HEK293 (cell line): ENCODE results near the gene ADAMTS13.

Experiments used
- CTCF ChIA-PET: fragments of 350-600 bp; formaldehyde crosslinking; extraction: SDS; loops from one replicate; lab custom pipeline; 2021; ENCODE audit warnings: antibody characterized with exemption; lab: Yijun Ruan, JAX
- POLR2A ChIA-PET: fragments of 300-600 bp; formaldehyde crosslinking; extraction: SDS; loops from one replicate; lab custom pipeline; 2020; ENCODE audit warnings: antibody characterized with exemption, inconsistent platforms; lab: Yijun Ruan, JAX
- H3K27ac ChIP-seq: fragments of 200-500 bp; sonication (Bioruptor generic); 2 replicates; pipeline ENCODE4 v1.5.1; 2014; ENCODE audit warnings: low read depth, low read length, control low read depth, inconsistent platforms; ENCODE audit errors: extremely low read depth
- H3K36me3 ChIP-seq, 2 experiments: fragments of 200-500 bp in 1 of 2; sonication (Bioruptor generic) in 1 of 2; 1 replicate in 1 of 2; 2 replicates in 1 of 2; pipeline ENCODE4 v1.5.1; 2014 to 2017; ENCODE audit warnings: inconsistent platforms in 2 of 2, low read length in 2 of 2; ENCODE audit not compliant: control insufficient read depth in 2 of 2, insufficient read depth in 1 of 2
- H3K4me1 ChIP-seq: fragments of 200-500 bp; sonication (Bioruptor generic); 2 replicates; pipeline ENCODE4 v1.5.1; 2014; ENCODE audit warnings: mild to moderate bottlenecking, low read length, inconsistent platforms; ENCODE audit not compliant: control insufficient read depth, insufficient read depth
- H3K4me3 ChIP-seq: 2 replicates; pipeline ENCODE4 v1.5.1; 2011; ENCODE audit warnings: low read depth, mild to moderate bottlenecking, control low read depth, low read length, moderate library complexity
- H3K9me3 ChIP-seq: fragments of 200-500 bp; sonication (Bioruptor generic); 2 replicates; pipeline ENCODE4 v1.5.1; 2014; ENCODE audit warnings: low read depth, low read length, inconsistent platforms; ENCODE audit not compliant: control insufficient read depth, insufficient read depth
- EGR2 ChIP-seq: fragments of 450-650 bp; formaldehyde crosslinking; IDR thresholded peaks from 2 replicates; pipeline ENCODE4 v1.5.1; 2016; ENCODE audit warnings: low read depth, missing biosample characterization, missing genetic modification characterization
- FEZF1 ChIP-seq: fragments of 450-650 bp; formaldehyde crosslinking; IDR thresholded peaks from 2 replicates; pipeline ENCODE4 v1.5.1; 2016; ENCODE audit warnings: missing biosample characterization, missing genetic modification characterization
- GLI2 ChIP-seq: fragments of 450-650 bp; formaldehyde crosslinking; IDR thresholded peaks from 2 replicates; pipeline ENCODE4; 2017; ENCODE audit warnings: missing biosample characterization, missing genetic modification characterization, low read depth, borderline replicate concordance
- HIC1 ChIP-seq: fragments of 450-650 bp; formaldehyde crosslinking; IDR thresholded peaks from 2 replicates; pipeline ENCODE4 v1.5.1; 2016; ENCODE audit warnings: missing biosample characterization, missing genetic modification characterization
- KLF17 ChIP-seq: fragments of 450-650 bp; formaldehyde crosslinking; IDR thresholded peaks from 2 replicates; pipeline ENCODE4 v1.5.1; 2016; ENCODE audit warnings: missing biosample characterization, missing genetic modification characterization
- KLF9 ChIP-seq: fragments of 450-650 bp; formaldehyde crosslinking; IDR thresholded peaks from 2 replicates; pipeline ENCODE4 v1.5.1; 2016; ENCODE audit warnings: missing biosample characterization, missing genetic modification characterization, low read depth
- OVOL3 ChIP-seq: fragments of 450-650 bp; formaldehyde crosslinking; IDR thresholded peaks from 2 replicates; pipeline ENCODE4 v1.5.1; 2016; ENCODE audit warnings: missing biosample characterization, missing genetic modification characterization
- SCRT2 ChIP-seq: fragments of 450-650 bp; formaldehyde crosslinking; IDR thresholded peaks from 2 replicates; pipeline ENCODE4 v1.5.1; 2016; ENCODE audit warnings: missing biosample characterization, missing genetic modification characterization
- SP3 ChIP-seq: fragments of 450-650 bp; formaldehyde crosslinking; IDR thresholded peaks from 2 replicates; pipeline ENCODE4 v1.5.1; 2016; ENCODE audit warnings: missing biosample characterization, missing genetic modification characterization
- WT1 ChIP-seq: fragments of 450-650 bp; formaldehyde crosslinking; IDR thresholded peaks from 2 replicates; pipeline ENCODE4 v1.5.1; 2016; ENCODE audit warnings: missing biosample characterization, missing genetic modification characterization
- ZBTB11 ChIP-seq: fragments of 450-650 bp; formaldehyde crosslinking; conservative IDR thresholded peaks from 2 replicates; pipeline ENCODE4 v1.5.1; 2016; ENCODE audit warnings: low read depth, missing biosample characterization, missing genetic modification characterization
- ZBTB17 ChIP-seq: fragments of 450-650 bp; formaldehyde crosslinking; IDR thresholded peaks from 2 replicates; pipeline ENCODE4 v1.5.1; 2016; ENCODE audit warnings: missing biosample characterization, missing genetic modification characterization
- ZBTB20 ChIP-seq: fragments of 450-650 bp; formaldehyde crosslinking; IDR thresholded peaks from 2 replicates; pipeline ENCODE4 v1.5.1; 2016; ENCODE audit warnings: missing biosample characterization, missing genetic modification characterization
- ZFHX2 ChIP-seq: fragments of 450-650 bp; formaldehyde crosslinking; conservative IDR thresholded peaks from 2 replicates; pipeline ENCODE4 v1.5.1; 2016; ENCODE audit warnings: missing biosample characterization, missing genetic modification characterization
- ZNF157 ChIP-seq: fragments of 450-650 bp; formaldehyde crosslinking; IDR thresholded peaks from 2 replicates; pipeline ENCODE4 v1.5.1; 2016; ENCODE audit warnings: missing biosample characterization, missing genetic modification characterization
- ZNF169 ChIP-seq: fragments of 450-650 bp; formaldehyde crosslinking; IDR thresholded peaks from 2 replicates; pipeline ENCODE4 v1.5.1; 2016; ENCODE audit warnings: missing biosample characterization, missing genetic modification characterization
- ZNF239 ChIP-seq: fragments of 450-650 bp; formaldehyde crosslinking; IDR thresholded peaks from 2 replicates; pipeline ENCODE4 v1.5.1; 2016; ENCODE audit warnings: missing biosample characterization, missing genetic modification characterization
- ZNF292 ChIP-seq: fragments of 450-650 bp; formaldehyde crosslinking; IDR thresholded peaks from 2 replicates; pipeline ENCODE4 v1.5.1; 2016; ENCODE audit warnings: low read depth, missing biosample characterization, missing genetic modification characterization, borderline replicate concordance
- ZNF341 ChIP-seq: fragments of 450-650 bp; formaldehyde crosslinking; IDR thresholded peaks from 2 replicates; pipeline ENCODE4; 2016; ENCODE audit warnings: low read depth, missing biosample characterization, missing genetic modification characterization
- ZNF350 ChIP-seq: fragments of 450-650 bp; formaldehyde crosslinking; IDR thresholded peaks from 2 replicates; pipeline ENCODE4 v1.5.0; 2017; ENCODE audit warnings: missing biosample characterization, mild to moderate bottlenecking, missing genetic modification characterization
- ZNF394 ChIP-seq: fragments of 450-650 bp; formaldehyde crosslinking; IDR thresholded peaks from 2 replicates; pipeline ENCODE4 v1.5.1; 2016; ENCODE audit warnings: missing biosample characterization, missing genetic modification characterization, mild to moderate bottlenecking, moderate library complexity, borderline replicate concordance
- ZNF423 ChIP-seq: fragments of 450-650 bp; formaldehyde crosslinking; IDR thresholded peaks from 2 replicates; pipeline ENCODE4 v1.5.1; 2016; ENCODE audit warnings: missing biosample characterization, missing genetic modification characterization
- ZNF529 ChIP-seq: fragments of 450-650 bp; formaldehyde crosslinking; IDR thresholded peaks from 2 replicates; pipeline ENCODE4 v1.5.1; 2017; ENCODE audit warnings: missing genetic modification characterization, missing biosample characterization; ENCODE audit not compliant: insufficient replicate concordance
- ZNF610 ChIP-seq: fragments of 450-650 bp; formaldehyde crosslinking; IDR thresholded peaks from 2 replicates; pipeline ENCODE4 v1.5.1; 2016; ENCODE audit warnings: missing biosample characterization, missing genetic modification characterization, borderline replicate concordance
- ZNF639 ChIP-seq: fragments of 450-650 bp; formaldehyde crosslinking; IDR thresholded peaks from 2 replicates; pipeline ENCODE4 v1.5.1; 2016; ENCODE audit warnings: missing biosample characterization, missing genetic modification characterization
- ZNF776 ChIP-seq: fragments of 450-650 bp; formaldehyde crosslinking; IDR thresholded peaks from 2 replicates; pipeline ENCODE4 v1.5.0; 2017; ENCODE audit warnings: missing biosample characterization, missing genetic modification characterization, borderline replicate concordance
- ZSCAN30 ChIP-seq: fragments of 450-650 bp; IDR thresholded peaks from 2 replicates; pipeline ENCODE4 v1.5.1; 2018; ENCODE audit warnings: missing biosample characterization, mild to moderate bottlenecking, missing genetic modification characterization, moderate library complexity
- TF ChIP-seq, protein P1 (sequence below): fragments of 450-650 bp; formaldehyde crosslinking; IDR thresholded peaks from 2 replicates; pipeline ENCODE4 v1.5.1; 2017; ENCODE audit warnings: missing biosample characterization, missing genetic modification characterization

The ADAMTS13 gene

DNA sequence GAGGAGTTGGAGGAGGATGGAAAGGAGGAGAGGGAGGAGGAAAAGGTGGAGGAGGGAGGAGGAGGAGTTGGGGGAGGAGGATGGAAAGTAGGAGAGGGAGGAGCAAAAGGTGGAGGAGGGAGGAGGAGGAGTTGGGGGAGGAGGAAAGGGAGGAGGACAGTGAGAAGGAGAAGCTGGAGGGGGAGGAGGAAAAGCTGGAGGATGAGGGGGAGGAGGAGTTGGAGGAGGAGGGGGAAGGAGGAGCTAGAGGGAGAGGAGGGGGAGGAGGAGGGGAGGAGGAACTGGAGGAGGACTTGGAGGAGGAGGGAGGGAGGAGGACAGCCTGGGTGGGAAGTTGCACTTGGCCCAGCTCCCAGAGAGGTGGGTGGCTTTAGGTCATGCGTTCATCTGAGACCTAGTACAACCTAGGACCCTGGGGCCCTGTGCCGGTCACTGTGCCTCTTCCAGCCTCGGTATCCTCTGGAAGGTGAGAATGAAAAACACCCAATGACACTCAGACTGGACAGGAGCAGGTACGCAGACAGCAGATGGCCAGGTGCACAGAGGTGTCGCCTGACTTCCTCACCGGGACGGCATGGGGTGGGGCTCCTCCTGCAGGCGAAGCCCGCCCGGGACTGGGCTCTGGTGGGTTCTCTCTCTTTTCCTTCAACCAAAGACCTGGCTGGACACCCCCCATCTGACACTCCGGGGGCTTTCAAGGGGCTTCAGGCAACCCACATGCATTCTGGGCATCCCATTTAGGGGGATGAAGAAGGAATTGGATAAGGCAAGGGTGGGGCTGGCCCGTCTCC lies 68.9 kb downstream of the ADAMTS13 start:
- POLR2A ChIA-PET, result interaction anchor here (0.6 to 1.5 kb wide), 2 partner anchors 12 to 67 kb away, joined by 3 to 4 read pairs; partner anchors contain the start of gene SLC2A6
- H3K4me3 ChIP-seq, result no peak overlapping the region
- H3K36me3 ChIP-seq, result no peaks in the 10 kb centered on the region
- no peak overlapping the region for H3K27ac ChIP-seq
- H3K9me3 ChIP-seq, result no peaks in the 10 kb centered on the region
- no peaks in the 10 kb centered on the region for H3K4me1 ChIP-seq
- CTCF ChIA-PET, result interaction anchor here (0.6 to 1.8 kb wide), 9 partner anchors 12 to 469 kb away, joined by 3 to 6 read pairs (median 3); no protein-coding TSS in a partner anchor
- TF ChIP-seq KLF9 (tag by site-specific recombination), result no peak
- TF ChIP-seq ZSCAN30 (tag by site-specific recombination), result no peak
- TF ChIP-seq ZNF610 (tag by site-specific recombination), result no peak
- no peak for TF ChIP-seq ZBTB17
- TF ChIP-seq ZNF239 (tag by site-specific recombination), result no peak
- no peak for TF ChIP-seq ZNF776 (tag by site-specific recombination)
- TF ChIP-seq FEZF1 (tag by site-specific recombination), result no peak
- TF ChIP-seq GLI2 (tag by site-specific recombination), result no peak
- TF ChIP-seq ZNF350 (tag by site-specific recombination), result no peak
- TF ChIP-seq ZNF423 (tag by site-specific recombination), result no peak
- no peak for TF ChIP-seq ZNF639
- TF ChIP-seq ZNF341, result no peak
- TF ChIP-seq, protein P1, sequence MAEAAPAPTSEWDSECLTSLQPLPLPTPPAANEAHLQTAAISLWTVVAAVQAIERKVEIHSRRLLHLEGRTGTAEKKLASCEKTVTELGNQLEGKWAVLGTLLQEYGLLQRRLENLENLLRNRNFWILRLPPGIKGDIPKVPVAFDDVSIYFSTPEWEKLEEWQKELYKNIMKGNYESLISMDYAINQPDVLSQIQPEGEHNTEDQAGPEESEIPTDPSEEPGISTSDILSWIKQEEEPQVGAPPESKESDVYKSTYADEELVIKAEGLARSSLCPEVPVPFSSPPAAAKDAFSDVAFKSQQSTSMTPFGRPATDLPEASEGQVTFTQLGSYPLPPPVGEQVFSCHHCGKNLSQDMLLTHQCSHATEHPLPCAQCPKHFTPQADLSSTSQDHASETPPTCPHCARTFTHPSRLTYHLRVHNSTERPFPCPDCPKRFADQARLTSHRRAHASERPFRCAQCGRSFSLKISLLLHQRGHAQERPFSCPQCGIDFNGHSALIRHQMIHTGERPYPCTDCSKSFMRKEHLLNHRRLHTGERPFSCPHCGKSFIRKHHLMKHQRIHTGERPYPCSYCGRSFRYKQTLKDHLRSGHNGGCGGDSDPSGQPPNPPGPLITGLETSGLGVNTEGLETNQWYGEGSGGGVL (tag by site-specific recombination), result peak; percentile 84
- TF ChIP-seq ZBTB11 (tag by site-specific recombination), result no peak
- peak; percentile 22; the same call in 1 of the 2 replicates for TF ChIP-seq WT1 (tag by site-specific recombination)
- no peak for TF ChIP-seq ZNF529 (tag by site-specific recombination)
- peak; percentile 97 for TF ChIP-seq EGR2
- no peak for TF ChIP-seq ZNF157 (tag by site-specific recombination)
- no peak for TF ChIP-seq OVOL3 (tag by site-specific recombination)
- TF ChIP-seq ZBTB20 (tag by site-specific recombination), result no peak
- TF ChIP-seq SP3 (tag by site-specific recombination), result peak; percentile 90
- peak; percentile 98 for TF ChIP-seq ZFHX2 (tag by site-specific recombination)
- TF ChIP-seq KLF17 (tag by site-specific recombination), result 0 out of 2 replicates have a peak, but pooled peaks have one; percentile 6
- TF ChIP-seq ZNF169, result no peak
- no peak for TF ChIP-seq ZNF292 (tag by site-specific recombination)
- no peak for TF ChIP-seq HIC1 (tag by site-specific recombination)
- TF ChIP-seq SCRT2 (tag by site-specific recombination), result no peak
- no peak; the same call in 1 of the 2 replicates for TF ChIP-seq ZNF394 (tag by site-specific recombination)
